ENCODE results near the gene CACNA2D2. TPM values are rescaled to one million over a fixed set of nuclear protein-coding genes. Genes with fewer than 3 reads are reported as not detected.

The CACNA2D2 gene
- total RNA-seq, 1 experiment from 2014 or later = not detected

DNA sequence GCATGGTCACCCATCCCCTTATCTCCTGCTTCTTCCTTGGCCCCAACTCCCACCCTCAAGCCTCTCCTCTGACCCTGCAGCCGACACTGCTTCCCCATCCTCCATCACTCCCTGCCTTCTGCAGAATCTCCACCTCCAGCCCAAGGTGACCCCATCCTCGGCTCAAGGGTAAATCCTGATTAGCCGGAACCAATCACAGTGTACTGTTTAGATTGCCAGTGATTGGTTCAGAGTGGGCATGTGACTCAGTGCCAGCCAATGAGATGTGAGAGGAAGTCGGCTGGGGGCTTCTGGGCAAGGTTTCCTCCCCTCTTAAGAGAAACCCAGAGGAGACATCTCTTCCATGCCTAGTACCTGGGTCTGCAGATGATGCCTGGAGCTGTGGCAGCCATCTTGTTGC lies 10.3 kb downstream of the CACNA2D2 start:
- H3F3A ChIP-seq (ENCODE audit: insufficient read depth, low read depth) = no peaks in the 10 kb centered on the region
- no peak for DNase-seq
- intact Hi-C loops (cut with micrococcal nuclease; ENCODE audit: unreplicated experiment) = no loop called here
- POLR2A ChIA-PET (ENCODE audit: unreplicated experiment) = no interaction called here
- no peaks in the 10 kb centered on the region for H3K9me2 ChIP-seq (ENCODE audit: insufficient read depth)
- H3K4me1 ChIP-seq (replicated peaks; ENCODE audit: insufficient read depth) = no peaks in the 10 kb centered on the region
- peaks cover 55% of the 10 kb centered on the region for H3K27me3 ChIP-seq (ENCODE audit: insufficient read depth, low read depth)
- H3K9me3 ChIP-seq (ENCODE audit: insufficient read depth, low read depth) = no peaks in the 10 kb centered on the region
- CTCF ChIA-PET = no interaction called here
- no peak for TF ChIP-seq EZH2 (IDR thresholded peaks at IDR 0.05; ENCODE audit: low read depth)
- TF ChIP-seq, protein P1, sequence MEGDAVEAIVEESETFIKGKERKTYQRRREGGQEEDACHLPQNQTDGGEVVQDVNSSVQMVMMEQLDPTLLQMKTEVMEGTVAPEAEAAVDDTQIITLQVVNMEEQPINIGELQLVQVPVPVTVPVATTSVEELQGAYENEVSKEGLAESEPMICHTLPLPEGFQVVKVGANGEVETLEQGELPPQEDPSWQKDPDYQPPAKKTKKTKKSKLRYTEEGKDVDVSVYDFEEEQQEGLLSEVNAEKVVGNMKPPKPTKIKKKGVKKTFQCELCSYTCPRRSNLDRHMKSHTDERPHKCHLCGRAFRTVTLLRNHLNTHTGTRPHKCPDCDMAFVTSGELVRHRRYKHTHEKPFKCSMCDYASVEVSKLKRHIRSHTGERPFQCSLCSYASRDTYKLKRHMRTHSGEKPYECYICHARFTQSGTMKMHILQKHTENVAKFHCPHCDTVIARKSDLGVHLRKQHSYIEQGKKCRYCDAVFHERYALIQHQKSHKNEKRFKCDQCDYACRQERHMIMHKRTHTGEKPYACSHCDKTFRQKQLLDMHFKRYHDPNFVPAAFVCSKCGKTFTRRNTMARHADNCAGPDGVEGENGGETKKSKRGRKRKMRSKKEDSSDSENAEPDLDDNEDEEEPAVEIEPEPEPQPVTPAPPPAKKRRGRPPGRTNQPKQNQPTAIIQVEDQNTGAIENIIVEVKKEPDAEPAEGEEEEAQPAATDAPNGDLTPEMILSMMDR (conservative IDR thresholded peaks at IDR 0.05) = no peak
- BruUV-seq (replicated peaks) = no TSS peak
- no peak overlapping the region for H3K4me2 ChIP-seq
- H3K79me2 ChIP-seq (ENCODE audit: low read depth) = no peaks in the 10 kb centered on the region
- H3K4me3 ChIP-seq = no peak overlapping the region
- no peaks in the 10 kb centered on the region for H4K20me1 ChIP-seq (ENCODE audit: insufficient read depth)
- H3K27ac ChIP-seq = no peak overlapping the region
- no peaks in the 10 kb centered on the region for H3K36me3 ChIP-seq (ENCODE audit: low read depth)
- no peak overlapping the region for H2AFZ ChIP-seq

- BruUV-seq (replicated peaks) = no TSS peak
- no peaks in the 10 kb centered on the region for H3K9me3 ChIP-seq (ENCODE audit: insufficient read depth, low read depth)
- H2AFZ ChIP-seq = no peak overlapping the region
- POLR2A ChIA-PET (ENCODE audit: unreplicated experiment) = interaction anchor here (0.6 kb wide), 1 partner anchor 34 kb away, joined by 3 read pairs; no protein-coding TSS in a partner anchor
- H3K4me2 ChIP-seq = no peak overlapping the region
- H3K36me3 ChIP-seq (ENCODE audit: low read depth) = no peaks in the 10 kb centered on the region
- CTCF ChIA-PET = no interaction called here
- H3K79me2 ChIP-seq (ENCODE audit: low read depth) = no peaks in the 10 kb centered on the region
- intact Hi-C loops (cut with micrococcal nuclease; ENCODE audit: unreplicated experiment) = no loop called here
- H3K9me2 ChIP-seq (ENCODE audit: insufficient read depth) = no peaks in the 10 kb centered on the region
- H4K20me1 ChIP-seq (ENCODE audit: insufficient read depth) = no peaks in the 10 kb centered on the region
- peaks cover 36% of the 10 kb centered on the region for H3K27me3 ChIP-seq (ENCODE audit: insufficient read depth, low read depth)
- no peak overlapping the region for H3K4me3 ChIP-seq
- TF ChIP-seq EZH2 (IDR thresholded peaks at IDR 0.05; ENCODE audit: low read depth) = no peak
- no peak for DNase-seq
- H3K27ac ChIP-seq = no peak overlapping the region
- H3F3A ChIP-seq (ENCODE audit: insufficient read depth, low read depth) = no peaks in the 10 kb centered on the region
- H3K4me1 ChIP-seq (replicated peaks; ENCODE audit: insufficient read depth) = no peaks in the 10 kb centered on the region
Measured at GRCh38 chr3:50491023-50491422, 12.4 kb downstream of the CACNA2D2 start.

DNA sequence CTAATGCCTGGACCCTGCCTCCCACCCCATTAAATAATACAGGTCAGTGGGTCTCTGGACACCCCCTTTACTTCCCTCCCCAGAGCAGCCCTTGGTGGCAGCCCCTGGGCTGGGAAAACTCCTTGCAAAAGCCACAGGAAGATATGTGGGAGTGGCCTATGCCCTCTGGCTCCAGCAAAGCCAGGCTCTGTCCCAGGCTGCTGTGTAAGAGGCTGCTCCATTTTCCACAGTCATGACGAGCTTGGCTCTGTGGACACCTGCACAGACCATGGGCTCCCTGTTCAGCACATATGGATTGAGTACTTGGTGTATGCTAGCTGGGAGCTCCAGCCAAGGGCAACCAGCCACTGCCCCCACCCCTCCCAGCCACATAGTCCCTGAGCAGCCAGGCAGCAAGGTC lies 13.0 kb downstream of the CACNA2D2 start:
- CTCF ChIA-PET = no interaction called here
- Histone ChIP-seq H3K9me2 (ENCODE audit: insufficient read depth) (no peaks in the 10 kb centered on the region), H3K36me3 (ENCODE audit: low read depth) (no peaks in the 10 kb centered on the region), H3K4me1 (replicated peaks; ENCODE audit: insufficient read depth) (no peaks in the 10 kb centered on the region), H3K27ac (no peak overlapping the region), H3K4me3 (no peak overlapping the region), H3K4me2 (no peak overlapping the region), H3K79me2 (ENCODE audit: low read depth) (no peaks in the 10 kb centered on the region), H4K20me1 (ENCODE audit: insufficient read depth) (no peaks in the 10 kb centered on the region), H2AFZ (no peak overlapping the region), H3F3A (ENCODE audit: insufficient read depth, low read depth) (no peaks in the 10 kb centered on the region), H3K27me3 (ENCODE audit: insufficient read depth, low read depth) (peaks cover 30% of the 10 kb centered on the region), H3K9me3 (ENCODE audit: insufficient read depth, low read depth) (no peaks in the 10 kb centered on the region)
- no peak for DNase-seq
- no peak for TF ChIP-seq EZH2 (IDR thresholded peaks at IDR 0.05; ENCODE audit: low read depth)
- TF ChIP-seq, protein P1 (conservative IDR thresholded peaks at IDR 0.05) = no peak
- intact Hi-C loops (cut with micrococcal nuclease; ENCODE audit: unreplicated experiment) = no loop called here
- no TSS peak for BruUV-seq (replicated peaks)
- POLR2A ChIA-PET (ENCODE audit: unreplicated experiment) = interaction anchor here (0.6 kb wide), 1 partner anchor 34 kb away, joined by 3 read pairs; no protein-coding TSS in a partner anchor

DNA sequence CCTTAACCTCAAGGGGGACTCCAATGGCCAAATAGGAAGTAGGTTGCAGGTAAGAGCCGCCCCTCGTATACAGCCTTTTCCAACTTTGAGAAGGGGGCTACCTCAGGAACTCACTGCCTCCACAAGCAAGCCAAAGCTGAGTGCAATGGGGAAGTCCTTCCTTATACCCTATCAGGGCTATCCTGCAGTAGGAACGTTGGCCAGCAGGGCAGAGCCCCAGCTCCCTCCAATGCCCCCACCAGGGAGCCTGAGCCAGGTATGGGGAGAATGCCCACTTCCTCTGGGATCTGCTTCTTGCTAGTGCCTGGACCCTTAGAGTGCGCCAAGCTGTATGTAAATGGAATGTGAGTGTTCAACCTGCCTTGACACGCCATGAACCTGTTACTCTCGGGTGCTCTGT lies 16.3 kb downstream of the CACNA2D2 start:
- Histone ChIP-seq H3K27me3 (ENCODE audit: insufficient read depth, low read depth) (peaks cover 26% of the 10 kb centered on the region), H3K4me1 (replicated peaks; ENCODE audit: insufficient read depth) (no peaks in the 10 kb centered on the region), H3K9me3 (ENCODE audit: insufficient read depth, low read depth) (no peaks in the 10 kb centered on the region), H3K4me2 (no peak overlapping the region), H3K36me3 (ENCODE audit: low read depth) (no peaks in the 10 kb centered on the region), H3F3A (ENCODE audit: insufficient read depth, low read depth) (no peaks in the 10 kb centered on the region), H3K4me3 (no peak overlapping the region), H3K79me2 (ENCODE audit: low read depth) (no peaks in the 10 kb centered on the region), H4K20me1 (ENCODE audit: insufficient read depth) (no peaks in the 10 kb centered on the region), H3K27ac (no peak overlapping the region), H3K9me2 (ENCODE audit: insufficient read depth) (no peaks in the 10 kb centered on the region), H2AFZ (no peak overlapping the region)
- intact Hi-C loops (cut with micrococcal nuclease; ENCODE audit: unreplicated experiment) = no loop called here
- no peak for DNase-seq
- TF ChIP-seq EZH2 (IDR thresholded peaks at IDR 0.05; ENCODE audit: low read depth) = no peak
- TF ChIP-seq, protein P1 (conservative IDR thresholded peaks at IDR 0.05) = no peak
- CTCF ChIA-PET = no interaction called here
- no TSS peak for BruUV-seq (replicated peaks)
- POLR2A ChIA-PET (ENCODE audit: unreplicated experiment) = no interaction called here

Measured in PC-9 (cell line).